ENCODE data around the gene DCLRE1A. TPM values are rescaled to one million over a fixed set of nuclear protein-coding genes. Genes with fewer than 3 reads are reported as not detected.

DCLRE1A gene
- total and polyA plus RNA-seq, 10 of the 15 experiments (the other 5 are each of a cell fraction or from before 2014, with no cell fraction given), result 4.8 to 29.8 (median 14.0) TPM

- TF ChIP-seq SIN3A (IDR thresholded peaks at IDR 0.05; ENCODE audit: low read depth, low read length) (0 out of 2 replicates have a peak, but pooled peaks have one; percentile 75), NR2F1 (conservative IDR thresholded peaks at IDR 0.05) (peak; percentile 38; the same call in 1 of the 2 replicates), NBN (IDR thresholded peaks at IDR 0.05) (peak; percentile 82), TCF12 (IDR thresholded peaks at IDR 0.05; ENCODE audit: low read depth, low read length) (0 out of 2 replicates have a peak, but pooled peaks have one; percentile 42), ASH2L (IDR thresholded peaks at IDR 0.05; ENCODE audit: borderline replicate concordance, low read depth) (peak; percentile 39; the same call in 1 of the 2 replicates), ZNF24 (IDR thresholded peaks at IDR 0.05) (no peak), MLLT1 (IDR thresholded peaks at IDR 0.05) (no peak), ATF3 (IDR thresholded peaks at IDR 0.05; ENCODE audit: borderline replicate concordance, extremely low read depth, low read depth, low read length) (no peak), YY1 (IDR thresholded peaks at IDR 0.05; ENCODE audit: low read depth, low read length) (peak; percentile 97), MTA2 (IDR thresholded peaks at IDR 0.05; ENCODE audit: low read depth) (peak; percentile 59; the same call in 1 of the 2 replicates), PRDM15 (CRISPR knock-in tag; IDR thresholded peaks at IDR 0.05) (0 out of 2 replicates have a peak, but pooled peaks have one; percentile 35)
- TF ChIP-seq, protein P1, sequence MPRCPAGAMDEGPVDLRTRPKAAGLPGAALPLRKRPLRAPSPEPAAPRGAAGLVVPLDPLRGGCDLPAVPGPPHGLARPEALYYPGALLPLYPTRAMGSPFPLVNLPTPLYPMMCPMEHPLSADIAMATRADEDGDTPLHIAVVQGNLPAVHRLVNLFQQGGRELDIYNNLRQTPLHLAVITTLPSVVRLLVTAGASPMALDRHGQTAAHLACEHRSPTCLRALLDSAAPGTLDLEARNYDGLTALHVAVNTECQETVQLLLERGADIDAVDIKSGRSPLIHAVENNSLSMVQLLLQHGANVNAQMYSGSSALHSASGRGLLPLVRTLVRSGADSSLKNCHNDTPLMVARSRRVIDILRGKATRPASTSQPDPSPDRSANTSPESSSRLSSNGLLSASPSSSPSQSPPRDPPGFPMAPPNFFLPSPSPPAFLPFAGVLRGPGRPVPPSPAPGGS (IDR thresholded peaks at IDR 0.05; ENCODE audit: borderline replicate concordance, insufficient read depth, low read depth, low read length, poor library complexity, severe bottlenecking), result peak; percentile 45
Observed at GRCh38 chr10:113854761-113855588, 1.1 kb upstream of the DCLRE1A start (continued).

All from GM12878 (cell line).